Nephron (organoid): ENCODE results near the gene NAGA.

ENCODE experiments used
- H3K27ac Mint-ChIP-seq, 3 experiments: 2 replicates each; pipeline ENCODE4 v1.8.0; 2020; ENCODE audit warnings: mixed read lengths in 3 of 3, mild to moderate bottlenecking in 2 of 3, moderate library complexity in 1 of 3
- H3K27me3 Mint-ChIP-seq: 2 replicates; pipeline ENCODE4 v1.8.0; 2021; ENCODE audit warnings: low read depth, mild to moderate bottlenecking, moderate library complexity, mixed read lengths
- H3K36me3 Mint-ChIP-seq: 2 replicates; pipeline ENCODE4 v1.8.0; 2020; ENCODE audit warnings: low read depth, mixed read lengths
- H3K4me1 Mint-ChIP-seq: 2 replicates; pipeline ENCODE4 v1.8.0; 2020; ENCODE audit warnings: mixed read lengths
- H3K4me3 Mint-ChIP-seq, 3 experiments: 2 replicates each; pipeline ENCODE4 v1.8.0; 2020; ENCODE audit warnings: mild to moderate bottlenecking in 3 of 3, mixed read lengths in 3 of 3, moderate library complexity in 2 of 3
- H3K9me3 Mint-ChIP-seq: 2 replicates; pipeline ENCODE4 v1.8.0; 2020; ENCODE audit warnings: mixed read lengths
- CTCF ChIP-seq, 3 experiments: fragments of 200-600 bp; sonication (generic); IDR thresholded peaks; one replicate each; pipeline ENCODE4 v1.5.0; 2021; ENCODE audit warnings: antibody characterized with exemption in 3 of 3; ENCODE audit not compliant: unreplicated experiment in 3 of 3

The NAGA gene

GRCh38 chr22:42035256-42035655, 35.4 kb downstream of the NAGA start:
- Mint-ChIP-seq H3K4me1 (no peaks in the 10 kb centered on the region), H3K9me3 (peaks cover 17% of the 10 kb centered on the region), H3K27me3 (peaks cover 3% of the 10 kb centered on the region), H3K4me3 (no peak overlapping the region), H3K27ac (no peak overlapping the region), H3K36me3 (no peaks in the 10 kb centered on the region)
- TF ChIP-seq CTCF (IDR thresholded peaks at IDR 0.05; ENCODE audit: unreplicated experiment in 3 of 3), result no peak

- Mint-ChIP-seq H3K4me3 (no peak overlapping the region), H3K27ac (no peak overlapping the region), H3K27me3 (peaks cover 3% of the 10 kb centered on the region), H3K9me3 (peaks cover 15% of the 10 kb centered on the region), H3K4me1 (no peaks in the 10 kb centered on the region), H3K36me3 (no peaks in the 10 kb centered on the region)
- TF ChIP-seq CTCF (IDR thresholded peaks at IDR 0.05; ENCODE audit: unreplicated experiment in 3 of 3), result no peak
Measured at GRCh38 chr22:42033263-42034181, 37.1 kb downstream of the NAGA start.

- Mint-ChIP-seq H3K27ac (no peak overlapping the region), H3K9me3 (no peaks in the 10 kb centered on the region), H3K4me1 (no peaks in the 10 kb centered on the region), H3K4me3 (no peak overlapping the region), H3K27me3 (no peaks in the 10 kb centered on the region), H3K36me3 (no peaks in the 10 kb centered on the region)
- TF ChIP-seq CTCF (IDR thresholded peaks at IDR 0.05; ENCODE audit: unreplicated experiment in 3 of 3), result no peak
Measured at GRCh38 chr22:42026705-42027104, 43.9 kb downstream of the NAGA start.

GRCh38 chr22:42025421-42025820, 45.2 kb downstream of the NAGA start:
- Mint-ChIP-seq H3K4me3 (no peak overlapping the region), H3K4me1 (no peaks in the 10 kb centered on the region), H3K9me3 (no peaks in the 10 kb centered on the region), H3K27me3 (no peaks in the 10 kb centered on the region), H3K36me3 (no peaks in the 10 kb centered on the region), H3K27ac (no peak overlapping the region)
- TF ChIP-seq CTCF (IDR thresholded peaks at IDR 0.05; ENCODE audit: unreplicated experiment in 3 of 3), result no peak

- Mint-ChIP-seq H3K9me3 (no peaks in the 10 kb centered on the region), H3K36me3 (no peaks in the 10 kb centered on the region), H3K27ac (no peak overlapping the region), H3K4me3 (no peak overlapping the region), H3K27me3 (peaks cover 22% of the 10 kb centered on the region), H3K4me1 (no peaks in the 10 kb centered on the region)
- TF ChIP-seq CTCF (IDR thresholded peaks at IDR 0.05; ENCODE audit: unreplicated experiment in 3 of 3), result no peak
Measured at GRCh38 chr22:42022162-42022847, 48.3 kb downstream of the NAGA start.
